AG04449 (cell line): ENCODE measurements around the gene CST11.

ENCODE experiments used
- CTCF ChIA-PET: fragments of 350-600 bp; formaldehyde crosslinking; extraction: SDS; loops from one replicate; lab custom pipeline; 2021; ENCODE audit warnings: antibody characterized with exemption; lab: Yijun Ruan, JAX
- POLR2A ChIA-PET: fragments of 400-600, 350-600 bp; formaldehyde crosslinking; extraction: SDS; loops from one replicate; lab custom pipeline; 2020; ENCODE audit warnings: antibody characterized with exemption, inconsistent platforms; lab: Yijun Ruan, JAX
- DNase-seq: peaks from one replicate; pipeline ENCODE4 v3.0.0-alpha.2; 2010; ENCODE audit warnings: low read depth, low spot score
- H3K4me3 ChIP-seq: 2 replicates; pipeline ENCODE4 v1.5.1; 2011; ENCODE audit warnings: low read depth, mild to moderate bottlenecking, control low read depth, low read length
- TF ChIP-seq, protein P1 (sequence below): IDR thresholded peaks from one replicate; pipeline ENCODE4 v1.5.1; 2011; ENCODE audit warnings: mild to moderate bottlenecking, moderate library complexity, low read length, control low read depth, inconsistent platforms; ENCODE audit not compliant: insufficient read depth; ENCODE audit errors: missing control alignments

CST11 gene

GRCh38 chr20:23414526-23415188 lies 38.0 kb downstream of the CST11 start:
- TF ChIP-seq, protein P1, sequence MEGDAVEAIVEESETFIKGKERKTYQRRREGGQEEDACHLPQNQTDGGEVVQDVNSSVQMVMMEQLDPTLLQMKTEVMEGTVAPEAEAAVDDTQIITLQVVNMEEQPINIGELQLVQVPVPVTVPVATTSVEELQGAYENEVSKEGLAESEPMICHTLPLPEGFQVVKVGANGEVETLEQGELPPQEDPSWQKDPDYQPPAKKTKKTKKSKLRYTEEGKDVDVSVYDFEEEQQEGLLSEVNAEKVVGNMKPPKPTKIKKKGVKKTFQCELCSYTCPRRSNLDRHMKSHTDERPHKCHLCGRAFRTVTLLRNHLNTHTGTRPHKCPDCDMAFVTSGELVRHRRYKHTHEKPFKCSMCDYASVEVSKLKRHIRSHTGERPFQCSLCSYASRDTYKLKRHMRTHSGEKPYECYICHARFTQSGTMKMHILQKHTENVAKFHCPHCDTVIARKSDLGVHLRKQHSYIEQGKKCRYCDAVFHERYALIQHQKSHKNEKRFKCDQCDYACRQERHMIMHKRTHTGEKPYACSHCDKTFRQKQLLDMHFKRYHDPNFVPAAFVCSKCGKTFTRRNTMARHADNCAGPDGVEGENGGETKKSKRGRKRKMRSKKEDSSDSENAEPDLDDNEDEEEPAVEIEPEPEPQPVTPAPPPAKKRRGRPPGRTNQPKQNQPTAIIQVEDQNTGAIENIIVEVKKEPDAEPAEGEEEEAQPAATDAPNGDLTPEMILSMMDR: no peak
- H3K4me3 ChIP-seq: no peak overlapping the region
- no peak for DNase-seq
- POLR2A ChIA-PET: no interaction called here
- CTCF ChIA-PET: interaction anchor here (1.2 kb wide), 1 partner anchor 23 kb away, joined by 3 read pairs; no protein-coding TSS in a partner anchor

GRCh38 chr20:23413862-23414422 lies 38.7 kb downstream of the CST11 start:
- TF ChIP-seq, protein P1: no peak
- DNase-seq: no peak
- ChIA-PET POLR2A (no interaction called here), CTCF (interaction anchor here (1.2 kb wide), 1 partner anchor 22 kb away, joined by 3 read pairs; no protein-coding TSS in a partner anchor)
- H3K4me3 ChIP-seq: no peak overlapping the region

GRCh38 chr20:23412026-23412425 lies 40.6 kb downstream of the CST11 start:
- ChIA-PET POLR2A (no interaction called here), CTCF (interaction anchor here (1.1 to 1.9 kb wide), 2 partner anchors 9 to 62 kb away, joined by 3 to 4 read pairs; partner anchors contain the start of gene NAPB)
- H3K4me3 ChIP-seq: no peak overlapping the region
- DNase-seq: no peak
- TF ChIP-seq, protein P1: no peak

DNA sequence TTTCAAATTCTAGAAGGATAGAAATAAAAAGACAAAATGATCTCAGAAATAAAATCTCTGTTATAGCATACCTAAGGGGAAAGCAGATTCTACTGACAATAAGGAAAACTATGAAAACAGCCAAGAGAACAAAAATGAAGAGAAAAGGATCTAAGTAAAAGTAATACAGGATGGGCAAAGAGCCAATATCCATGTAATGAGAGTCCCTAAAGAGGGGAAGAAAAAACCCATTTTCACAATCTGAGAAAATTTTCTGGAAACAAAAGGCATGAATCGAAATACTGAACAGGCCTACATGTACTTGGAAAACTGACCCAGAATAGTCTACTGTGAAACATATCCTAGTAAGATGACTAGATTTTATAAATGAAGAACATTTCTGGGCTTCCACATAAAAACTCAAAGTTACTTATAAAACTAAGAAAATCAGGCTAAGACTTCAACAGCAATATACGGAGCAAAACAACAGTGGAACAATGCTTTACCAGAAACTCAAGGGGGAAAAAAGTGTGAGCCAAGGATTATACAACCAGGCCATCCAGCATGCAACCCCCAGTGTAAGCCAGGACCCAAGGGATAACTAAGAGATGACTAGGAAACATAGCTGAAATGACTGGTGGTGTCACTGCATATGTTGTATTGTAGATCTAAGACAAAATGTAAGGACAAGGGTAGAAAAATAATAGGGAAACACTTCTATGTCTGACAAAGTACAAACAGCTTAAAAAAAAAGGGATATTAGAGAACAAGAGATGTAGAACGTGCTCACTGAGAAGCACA lies 41.6 kb downstream of the CST11 start:
- CTCF ChIA-PET: interaction anchor here (1.1 to 2.0 kb wide), 4 partner anchors 9 to 61 kb away, joined by 3 to 7 read pairs (median 4); partner anchors contain the start of gene NAPB
- TF ChIP-seq, protein P1: no peak
- no peak for DNase-seq
- POLR2A ChIA-PET: no interaction called here
- H3K4me3 ChIP-seq: no peak overlapping the region

DNA sequence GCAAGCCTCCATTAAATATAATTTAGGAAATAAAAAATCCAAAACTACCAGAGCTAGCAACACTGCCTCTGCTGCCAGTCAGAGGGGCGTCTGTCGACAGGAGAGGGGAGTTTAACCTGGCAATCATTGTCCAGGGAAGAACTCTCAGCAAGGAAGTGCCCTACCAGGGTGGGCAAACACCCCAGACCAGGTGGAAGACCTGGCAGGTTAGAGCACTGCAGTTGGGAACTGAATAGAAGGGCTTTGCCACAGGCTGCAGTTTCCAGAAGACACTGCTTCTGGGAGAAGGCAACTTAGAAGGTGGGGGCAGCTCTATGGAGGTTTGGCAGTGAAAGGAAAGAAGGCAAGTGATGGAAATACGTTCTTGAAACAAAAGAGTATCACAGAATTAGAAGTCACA lies 42.9 kb downstream of the CST11 start:
- POLR2A ChIA-PET: no interaction called here
- TF ChIP-seq, protein P1: no peak
- H3K4me3 ChIP-seq: no peak overlapping the region
- no peak for DNase-seq
- CTCF ChIA-PET: interaction anchor here (1.2 to 2.0 kb wide), 2 partner anchors 10 to 11 kb away, joined by 3 to 7 read pairs; no protein-coding TSS in a partner anchor
